Activated CD4-positive, alpha-beta T cell treated with anti-CD3 and anti-CD28 coated beads, Interleukin-2, amount 50 U/mL, for 1 hour (primary cell): ENCODE measurements around the gene RMND5A.
A peak's percentile ranks its signal among the peaks of the same experiment; 100 is the strongest.
"Not testable (repeated sequence)": the region's sequence is repeated elsewhere in the genome, so short reads cannot be mapped to it uniquely, and the experiment has no call there.

Source experiments
- DNase-seq: peaks from one replicate; pipeline ENCODE4 v3.0.0-alpha.2; 2020

RMND5A gene

GRCh38 chr2:86719637-86720539 is at the start of gene RMND5A:
RMND5A (plus strand) TSS chr2:86720291; CDS start chr2:86720668, 377 bp downstream.
- DNase-seq, result peak; percentile 90

GRCh38 chr2:86671337-86671981 is 48.6 kb upstream of the RMND5A start:
- no peak for DNase-seq

- DNase-seq, result no peak
These were observed 48.0 kb upstream of the RMND5A start for GRCh38 chr2:86672027-86672545.

- no peak for DNase-seq
These were observed 47.1 kb upstream of the RMND5A start for GRCh38 chr2:86673011-86673410.

GRCh38 chr2:86673986-86674670 is 46.0 kb upstream of the RMND5A start:
- no peak for DNase-seq

GRCh38 chr2:86675104-86675503 is 45.0 kb upstream of the RMND5A start:
- no peak for DNase-seq

- no peak for DNase-seq
These were observed 44.5 kb upstream of the RMND5A start for GRCh38 chr2:86675511-86676015.

GRCh38 chr2:86677816-86678215 is 42.3 kb upstream of the RMND5A start:
- DNase-seq, result no peak

- no peak for DNase-seq
These were observed 41.1 kb upstream of the RMND5A start for GRCh38 chr2:86679036-86679435.

GRCh38 chr2:86685351-86685750 is 34.7 kb upstream of the RMND5A start:
- DNase-seq, result no peak

GRCh38 chr2:86686460-86686859 is 33.6 kb upstream of the RMND5A start:
- no peak for DNase-seq

- no peak for DNase-seq
These were observed 33.2 kb upstream of the RMND5A start for GRCh38 chr2:86686905-86687304.

GRCh38 chr2:86695053-86695691 is 24.9 kb upstream of the RMND5A start:
- no peak for DNase-seq

- DNase-seq, result no peak
These were observed 22.5 kb upstream of the RMND5A start for GRCh38 chr2:86697551-86698104.

- DNase-seq, result no peak
These were observed 19.4 kb upstream of the RMND5A start for GRCh38 chr2:86700690-86701089.

- DNase-seq, result no peak
These were observed 16.3 kb upstream of the RMND5A start for GRCh38 chr2:86703704-86704361.

GRCh38 chr2:86704459-86704971 is 15.6 kb upstream of the RMND5A start:
- no peak for DNase-seq

GRCh38 chr2:86706220-86706619 is 13.9 kb upstream of the RMND5A start:
- no peak for DNase-seq

- DNase-seq, result no peak
These were observed 13.2 kb upstream of the RMND5A start for GRCh38 chr2:86706935-86707334.

GRCh38 chr2:86708126-86708525 is 12.0 kb upstream of the RMND5A start:
- DNase-seq, result not testable (repeated sequence)

GRCh38 chr2:86714579-86715173 is 5.4 kb upstream of the RMND5A start:
- not testable (repeated sequence) for DNase-seq
